ENCODE results near the gene AP5B1. TPM values are rescaled to one million over a fixed set of nuclear protein-coding genes. Genes with fewer than 3 reads are reported as not detected.

Gene AP5B1
- total and polyA plus RNA-seq, 9 of the 15 experiments (the other 6 are each of a cell fraction or from before 2014, with no cell fraction given) = 0.51 to 24.2 (median 5.1) TPM

GRCh38 chr11:65796726-65797601 is 16.2 kb upstream of the AP5B1 start (continued):
- TF ChIP-seq ZMIZ1 (IDR thresholded peaks at IDR 0.05; ENCODE audit: low read depth in 2 of 2, low read length in 2 of 2) (no peak), GTF2B (IDR thresholded peaks at IDR 0.05; ENCODE audit: extremely low read depth, insufficient read length) (no peak), SIRT6 (IDR thresholded peaks at IDR 0.05; ENCODE audit: low read depth, low read length) (no peak), ADNP (tag; IDR thresholded peaks at IDR 0.05) (no peak), FOXA3 (CRISPR knock-in tag; conservative IDR thresholded peaks at IDR 0.05 in 1 of 2, IDR thresholded peaks at IDR 0.05 in 1 of 2) (no peak), ZNF316 (IDR thresholded peaks at IDR 0.05) (no peak), VEZF1 (CRISPR knock-in tag; IDR thresholded peaks at IDR 0.05) (no peak)
